HEK293 (cell line): ENCODE measurements around the gene LAYN.

ENCODE experiments used
- CTCF ChIA-PET: fragments of 350-600 bp; formaldehyde crosslinking; extraction: SDS; loops from one replicate; lab custom pipeline; 2021; ENCODE audit warnings: antibody characterized with exemption; lab: Yijun Ruan, JAX
- POLR2A ChIA-PET: fragments of 300-600 bp; formaldehyde crosslinking; extraction: SDS; loops from one replicate; lab custom pipeline; 2020; ENCODE audit warnings: antibody characterized with exemption, inconsistent platforms; lab: Yijun Ruan, JAX
- H3K27ac ChIP-seq: fragments of 200-500 bp; sonication (Bioruptor generic); 2 replicates; pipeline ENCODE4 v1.5.1; 2014; ENCODE audit warnings: low read depth, low read length, control low read depth, inconsistent platforms; ENCODE audit errors: extremely low read depth
- H3K36me3 ChIP-seq, 2 experiments: fragments of 200-500 bp in 1 of 2; sonication (Bioruptor generic) in 1 of 2; 1 replicate in 1 of 2; 2 replicates in 1 of 2; pipeline ENCODE4 v1.5.1; 2014 to 2017; ENCODE audit warnings: inconsistent platforms in 2 of 2, low read length in 2 of 2; ENCODE audit not compliant: control insufficient read depth in 2 of 2, insufficient read depth in 1 of 2
- H3K4me1 ChIP-seq: fragments of 200-500 bp; sonication (Bioruptor generic); 2 replicates; pipeline ENCODE4 v1.5.1; 2014; ENCODE audit warnings: mild to moderate bottlenecking, low read length, inconsistent platforms; ENCODE audit not compliant: control insufficient read depth, insufficient read depth
- H3K4me3 ChIP-seq: 2 replicates; pipeline ENCODE4 v1.5.1; 2011; ENCODE audit warnings: low read depth, mild to moderate bottlenecking, control low read depth, low read length, moderate library complexity
- H3K9me3 ChIP-seq: fragments of 200-500 bp; sonication (Bioruptor generic); 2 replicates; pipeline ENCODE4 v1.5.1; 2014; ENCODE audit warnings: low read depth, low read length, inconsistent platforms; ENCODE audit not compliant: control insufficient read depth, insufficient read depth
- GLIS1 ChIP-seq: fragments of 450-650 bp; formaldehyde crosslinking; IDR thresholded peaks from 2 replicates; pipeline ENCODE4 v1.5.1; 2016; ENCODE audit warnings: missing biosample characterization, missing genetic modification characterization
- GLIS2 ChIP-seq: fragments of 450-650 bp; formaldehyde crosslinking; IDR thresholded peaks from 2 replicates; pipeline ENCODE4 v1.5.1; 2016; ENCODE audit warnings: missing biosample characterization, missing genetic modification characterization
- HOXA7 ChIP-seq: sonication (generic); formaldehyde crosslinking; IDR thresholded peaks from 2 replicates; pipeline ENCODE4 v1.8.1; 2022; ENCODE audit warnings: missing genetic modification reagents, borderline replicate concordance
- IKZF3 ChIP-seq: fragments of 450-650 bp; IDR thresholded peaks from 2 replicates; pipeline ENCODE4 v1.5.0; 2018; ENCODE audit warnings: missing biosample characterization, mild to moderate bottlenecking, missing genetic modification characterization, moderate library complexity
- SP2 ChIP-seq: fragments of 450-650 bp; formaldehyde crosslinking; IDR thresholded peaks from 2 replicates; pipeline ENCODE4 v1.5.1; 2016; ENCODE audit warnings: missing biosample characterization, missing genetic modification characterization
- TRIM28 ChIP-seq: IDR thresholded peaks from 2 replicates; pipeline ENCODE4 v1.6.1; 2011; ENCODE audit warnings: low read length, control low read depth, borderline replicate concordance
- YY2 ChIP-seq: fragments of 450-650 bp; formaldehyde crosslinking; IDR thresholded peaks from 2 replicates; pipeline ENCODE4 v1.5.1; 2016; ENCODE audit warnings: missing biosample characterization, missing genetic modification characterization
- ZBTB11 ChIP-seq: fragments of 450-650 bp; formaldehyde crosslinking; conservative IDR thresholded peaks from 2 replicates; pipeline ENCODE4 v1.5.1; 2016; ENCODE audit warnings: low read depth, missing biosample characterization, missing genetic modification characterization
- ZIC2 ChIP-seq: fragments of 450-650 bp; formaldehyde crosslinking; IDR thresholded peaks from 2 replicates; pipeline ENCODE4 v1.5.1; 2016; ENCODE audit warnings: missing biosample characterization, missing genetic modification characterization
- ZNF112 ChIP-seq: fragments of 450-650 bp; formaldehyde crosslinking; IDR thresholded peaks from 2 replicates; pipeline ENCODE4 v1.5.0; 2017; ENCODE audit warnings: missing biosample characterization, missing genetic modification characterization
- ZNF335 ChIP-seq: fragments of 450-650 bp; formaldehyde crosslinking; conservative IDR thresholded peaks from 2 replicates; pipeline ENCODE4 v1.5.1; 2016; ENCODE audit warnings: missing biosample characterization, missing genetic modification characterization
- ZNF391 ChIP-seq: fragments of 450-650 bp; formaldehyde crosslinking; IDR thresholded peaks from 2 replicates; pipeline ENCODE4 v1.5.1; 2016; ENCODE audit warnings: low read depth, missing biosample characterization, missing genetic modification characterization, borderline replicate concordance
- ZNF548 ChIP-seq: fragments of 450-650 bp; formaldehyde crosslinking; IDR thresholded peaks from 2 replicates; pipeline ENCODE4 v1.5.1; 2016; ENCODE audit warnings: missing biosample characterization, missing genetic modification characterization
- ZNF664 ChIP-seq: fragments of 450-650 bp; formaldehyde crosslinking; IDR thresholded peaks from 2 replicates; pipeline ENCODE4 v1.5.1; 2016; ENCODE audit warnings: missing biosample characterization, missing genetic modification characterization
- ZNF707 ChIP-seq: fragments of 450-650 bp; formaldehyde crosslinking; IDR thresholded peaks from 2 replicates; pipeline ENCODE4 v1.5.1; 2016; ENCODE audit warnings: missing biosample characterization, missing genetic modification characterization
- ZNF776 ChIP-seq: fragments of 450-650 bp; formaldehyde crosslinking; IDR thresholded peaks from 2 replicates; pipeline ENCODE4 v1.5.0; 2017; ENCODE audit warnings: missing biosample characterization, missing genetic modification characterization, borderline replicate concordance
- ZSCAN30 ChIP-seq: fragments of 450-650 bp; IDR thresholded peaks from 2 replicates; pipeline ENCODE4 v1.5.1; 2018; ENCODE audit warnings: missing biosample characterization, mild to moderate bottlenecking, missing genetic modification characterization, moderate library complexity
- TF ChIP-seq, protein P1 (sequence below): fragments of 450-650 bp; formaldehyde crosslinking; IDR thresholded peaks from 2 replicates; pipeline ENCODE4 v1.5.1; 2016; ENCODE audit warnings: missing biosample characterization, missing genetic modification characterization
- TF ChIP-seq, protein P2 (sequence below): fragments of 450-650 bp; formaldehyde crosslinking; IDR thresholded peaks from 2 replicates; pipeline ENCODE4 v1.5.1; 2016; ENCODE audit warnings: missing biosample characterization, missing genetic modification characterization

Gene LAYN

GRCh38 chr11:111541254-111542061 lies 938 bp downstream of the LAYN start (continued):
- TF ChIP-seq, protein P1, sequence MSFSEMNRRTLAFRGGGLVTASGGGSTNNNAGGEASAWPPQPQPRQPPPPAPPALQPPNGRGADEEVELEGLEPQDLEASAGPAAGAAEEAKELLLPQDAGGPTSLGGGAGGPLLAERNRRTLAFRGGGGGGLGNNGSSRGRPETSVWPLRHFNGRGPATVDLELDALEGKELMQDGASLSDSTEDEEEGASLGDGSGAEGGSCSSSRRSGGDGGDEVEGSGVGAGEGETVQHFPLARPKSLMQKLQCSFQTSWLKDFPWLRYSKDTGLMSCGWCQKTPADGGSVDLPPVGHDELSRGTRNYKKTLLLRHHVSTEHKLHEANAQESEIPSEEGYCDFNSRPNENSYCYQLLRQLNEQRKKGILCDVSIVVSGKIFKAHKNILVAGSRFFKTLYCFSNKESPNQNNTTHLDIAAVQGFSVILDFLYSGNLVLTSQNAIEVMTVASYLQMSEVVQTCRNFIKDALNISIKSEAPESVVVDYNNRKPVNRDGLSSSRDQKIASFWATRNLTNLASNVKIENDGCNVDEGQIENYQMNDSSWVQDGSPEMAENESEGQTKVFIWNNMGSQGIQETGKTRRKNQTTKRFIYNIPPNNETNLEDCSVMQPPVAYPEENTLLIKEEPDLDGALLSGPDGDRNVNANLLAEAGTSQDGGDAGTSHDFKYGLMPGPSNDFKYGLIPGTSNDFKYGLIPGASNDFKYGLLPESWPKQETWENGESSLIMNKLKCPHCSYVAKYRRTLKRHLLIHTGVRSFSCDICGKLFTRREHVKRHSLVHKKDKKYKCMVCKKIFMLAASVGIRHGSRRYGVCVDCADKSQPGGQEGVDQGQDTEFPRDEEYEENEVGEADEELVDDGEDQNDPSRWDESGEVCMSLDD (tag by site-specific recombination), result no peak
- TF ChIP-seq TRIM28, result no peak
- peak; percentile 70 for TF ChIP-seq GLIS2 (tag by site-specific recombination)
- TF ChIP-seq GLIS1, result peak; percentile 67
- no peak for TF ChIP-seq HOXA7
- TF ChIP-seq, protein P2, sequence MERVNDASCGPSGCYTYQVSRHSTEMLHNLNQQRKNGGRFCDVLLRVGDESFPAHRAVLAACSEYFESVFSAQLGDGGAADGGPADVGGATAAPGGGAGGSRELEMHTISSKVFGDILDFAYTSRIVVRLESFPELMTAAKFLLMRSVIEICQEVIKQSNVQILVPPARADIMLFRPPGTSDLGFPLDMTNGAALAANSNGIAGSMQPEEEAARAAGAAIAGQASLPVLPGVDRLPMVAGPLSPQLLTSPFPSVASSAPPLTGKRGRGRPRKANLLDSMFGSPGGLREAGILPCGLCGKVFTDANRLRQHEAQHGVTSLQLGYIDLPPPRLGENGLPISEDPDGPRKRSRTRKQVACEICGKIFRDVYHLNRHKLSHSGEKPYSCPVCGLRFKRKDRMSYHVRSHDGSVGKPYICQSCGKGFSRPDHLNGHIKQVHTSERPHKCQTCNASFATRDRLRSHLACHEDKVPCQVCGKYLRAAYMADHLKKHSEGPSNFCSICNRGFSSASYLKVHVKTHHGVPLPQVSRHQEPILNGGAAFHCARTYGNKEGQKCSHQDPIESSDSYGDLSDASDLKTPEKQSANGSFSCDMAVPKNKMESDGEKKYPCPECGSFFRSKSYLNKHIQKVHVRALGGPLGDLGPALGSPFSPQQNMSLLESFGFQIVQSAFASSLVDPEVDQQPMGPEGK (tag by site-specific recombination), result no peak
- no peak for TF ChIP-seq YY2 (tag by site-specific recombination)
- TF ChIP-seq ZNF664 (tag by site-specific recombination), result no peak
- no peak for TF ChIP-seq IKZF3 (tag by site-specific recombination)
- peak; percentile 55 for TF ChIP-seq SP2
- TF ChIP-seq ZNF548 (tag by site-specific recombination), result no peak

- ChIA-PET CTCF (interaction anchor here (1.4 kb wide), 1 partner anchor 22 kb away, joined by 4 read pairs; no protein-coding TSS in a partner anchor), POLR2A (no interaction called here)
- H3K4me3 ChIP-seq, result no peak overlapping the region
- H3K27ac ChIP-seq, result no peak overlapping the region
- no peak for TF ChIP-seq ZNF335 (tag by site-specific recombination)
- no peak for TF ChIP-seq ZBTB11 (tag by site-specific recombination)
- peak; percentile 31; the same call in 1 of the 2 replicates for TF ChIP-seq ZIC2
- H3K36me3 ChIP-seq, result peaks cover 0 to 40% of the 10 kb centered on the region in 2 experiments; a peak in 1 of 3 replicates
- H3K9me3 ChIP-seq, result no peaks in the 10 kb centered on the region
- no peaks in the 10 kb centered on the region for H3K4me1 ChIP-seq
Measured at GRCh38 chr11:111542606-111543275, 2.2 kb downstream of the LAYN start.

DNA sequence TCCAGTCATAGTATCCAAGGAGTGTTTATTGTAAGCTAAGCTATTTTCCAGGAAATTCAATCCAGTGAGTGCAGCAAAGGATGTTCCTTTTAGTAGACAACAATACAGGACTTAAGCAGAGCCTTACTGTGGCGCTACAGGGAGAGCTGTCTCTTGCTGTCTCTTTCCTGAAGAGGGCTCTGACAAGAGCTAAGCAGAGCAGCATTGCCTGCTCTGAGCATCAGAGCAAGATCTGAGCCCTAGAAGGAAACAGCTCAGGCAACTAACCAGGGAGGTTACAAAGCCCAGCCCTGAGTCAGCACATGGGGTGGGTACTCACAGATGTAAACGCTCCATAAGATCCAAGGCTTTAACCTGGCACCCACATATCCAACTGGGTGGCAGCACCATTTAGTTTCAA lies 8.0 kb downstream of the LAYN start:
- Histone ChIP-seq H3K4me1 (no peaks in the 10 kb centered on the region), H3K9me3 (no peaks in the 10 kb centered on the region), H3K36me3 (peaks cover 0 to 71% of the 10 kb centered on the region in 2 experiments; a peak in 1 of 3 replicates), H3K27ac (no peak overlapping the region), H3K4me3 (no peak overlapping the region)
- CTCF ChIA-PET, result interaction anchor here (0.5 kb wide), 1 partner anchor 1557 kb away, joined by 3 read pairs; no protein-coding TSS in a partner anchor
- TF ChIP-seq ZSCAN30 (tag by site-specific recombination) (no peak), ZNF391 (tag by site-specific recombination) (no peak), GLIS1 (no peak), ZNF112 (tag by site-specific recombination) (no peak), ZNF707 (tag by site-specific recombination) (no peak), ZNF776 (tag by site-specific recombination) (no peak)
- TF ChIP-seq, all 188 proteins: peak for 0
- POLR2A ChIA-PET, result no interaction called here
